Measurements from ENCODE around the gene RASA2.

The RASA2 gene

GRCh38 chr3:141578202-141578973 is 91.6 kb downstream of the RASA2 start:
- no peak overlapping the region for H3K9ac ChIP-seq (ENCODE audit: low read depth, low read length, poor library complexity, severe bottlenecking)

GRCh38 chr3:141594357-141594756 is 107.5 kb downstream of the RASA2 start:
- H3K9ac ChIP-seq (ENCODE audit: low read depth, low read length, poor library complexity, severe bottlenecking), result no peak overlapping the region
- H3K4me1 ChIP-seq (ENCODE audit: insufficient read depth, low read length, poor library complexity, severe bottlenecking), result no peaks in the 10 kb centered on the region
- no peaks in the 10 kb centered on the region for H4K20me1 ChIP-seq (ENCODE audit: insufficient read depth, low read length, poor library complexity, severe bottlenecking)
- no peak overlapping the region for H3K4me2 ChIP-seq (ENCODE audit: low read depth, low read length, poor library complexity, severe bottlenecking)
- no peaks in the 10 kb centered on the region for H3K79me2 ChIP-seq (ENCODE audit: insufficient read depth, low read length)
- H3K27me3 ChIP-seq (ENCODE audit: insufficient read depth, low read length, poor library complexity, severe bottlenecking), result no peaks in the 10 kb centered on the region
- peaks cover 57% of the 10 kb centered on the region for H3K36me3 ChIP-seq (ENCODE audit: insufficient read depth, low read length)
- no peaks in the 10 kb centered on the region for H3K9me3 ChIP-seq (ENCODE audit: insufficient read depth, low read depth, low read length)
- no peak overlapping the region for H3K4me3 ChIP-seq (ENCODE audit: low read length, poor library complexity, severe bottlenecking)
- H2AFZ ChIP-seq (ENCODE audit: low read length), result no peak overlapping the region
- no peaks in the 10 kb centered on the region for H3K9me2 ChIP-seq (replicated peaks; ENCODE audit: low read depth, low read length)
- no peaks in the 10 kb centered on the region for H3F3A ChIP-seq (ENCODE audit: low read depth)
- TF ChIP-seq CTCF (conservative IDR thresholded peaks at IDR 0.05; ENCODE audit: low read length) (no peak), EZH2phosphoT487 (IDR thresholded peaks at IDR 0.05; ENCODE audit: borderline replicate concordance) (no peak)

More at GRCh38 chr3:141578202-141578973, 91.6 kb downstream of the RASA2 start:
- no peak overlapping the region for H2AFZ ChIP-seq (ENCODE audit: low read length)
- H3K9me3 ChIP-seq (ENCODE audit: insufficient read depth, low read depth, low read length), result no peaks in the 10 kb centered on the region
- peaks cover 69% of the 10 kb centered on the region for H3K36me3 ChIP-seq (ENCODE audit: insufficient read depth, low read length)
- no peaks in the 10 kb centered on the region for H4K20me1 ChIP-seq (ENCODE audit: insufficient read depth, low read length, poor library complexity, severe bottlenecking)
- no peaks in the 10 kb centered on the region for H3K79me2 ChIP-seq (ENCODE audit: insufficient read depth, low read length)
- no peak overlapping the region for H3K4me2 ChIP-seq (ENCODE audit: low read depth, low read length, poor library complexity, severe bottlenecking)
- H3K27me3 ChIP-seq (ENCODE audit: insufficient read depth, low read length, poor library complexity, severe bottlenecking), result no peaks in the 10 kb centered on the region
- TF ChIP-seq CTCF (conservative IDR thresholded peaks at IDR 0.05; ENCODE audit: low read length) (no peak), EZH2phosphoT487 (IDR thresholded peaks at IDR 0.05; ENCODE audit: borderline replicate concordance) (no peak)
- no peak overlapping the region for H3K4me3 ChIP-seq (ENCODE audit: low read length, poor library complexity, severe bottlenecking)
- H3F3A ChIP-seq (ENCODE audit: low read depth), result no peaks in the 10 kb centered on the region
- no peaks in the 10 kb centered on the region for H3K4me1 ChIP-seq (ENCODE audit: insufficient read depth, low read length, poor library complexity, severe bottlenecking)
- no peaks in the 10 kb centered on the region for H3K9me2 ChIP-seq (replicated peaks; ENCODE audit: low read depth, low read length)

- TF ChIP-seq CTCF (conservative IDR thresholded peaks at IDR 0.05; ENCODE audit: low read length), result no peak
- no peak for TF ChIP-seq EZH2phosphoT487 (IDR thresholded peaks at IDR 0.05; ENCODE audit: borderline replicate concordance)
- no peak overlapping the region for H3K4me3 ChIP-seq (ENCODE audit: low read length, poor library complexity, severe bottlenecking)
- H2AFZ ChIP-seq (ENCODE audit: low read length), result no peak overlapping the region
- H3K36me3 ChIP-seq (ENCODE audit: insufficient read depth, low read length), result peaks cover 40% of the 10 kb centered on the region
- no peaks in the 10 kb centered on the region for H3K4me1 ChIP-seq (ENCODE audit: insufficient read depth, low read length, poor library complexity, severe bottlenecking)
- H3K4me2 ChIP-seq (ENCODE audit: low read depth, low read length, poor library complexity, severe bottlenecking), result no peak overlapping the region
- H3K27me3 ChIP-seq (ENCODE audit: insufficient read depth, low read length, poor library complexity, severe bottlenecking), result no peaks in the 10 kb centered on the region
- no peaks in the 10 kb centered on the region for H3K9me2 ChIP-seq (replicated peaks; ENCODE audit: low read depth, low read length)
- peaks cover 9% of the 10 kb centered on the region; the same call in 1 of the 2 replicates for H3K9me3 ChIP-seq (ENCODE audit: insufficient read depth, low read depth, low read length)
- no peaks in the 10 kb centered on the region for H3F3A ChIP-seq (ENCODE audit: low read depth)
- H4K20me1 ChIP-seq (ENCODE audit: insufficient read depth, low read length, poor library complexity, severe bottlenecking), result no peaks in the 10 kb centered on the region
- no peak overlapping the region for H3K9ac ChIP-seq (ENCODE audit: low read depth, low read length, poor library complexity, severe bottlenecking)
- no peaks in the 10 kb centered on the region for H3K79me2 ChIP-seq (ENCODE audit: insufficient read depth, low read length)
Observed at GRCh38 chr3:141597931-141598330, 111.1 kb downstream of the RASA2 start.
